Astrocyte (in vitro differentiated cells and primary cell): ENCODE results near the gene YBX3. TPM values are rescaled to one million over a fixed set of nuclear protein-coding genes. Genes with fewer than 3 reads are reported as not detected.
"Not testable (repeated sequence)": the region's sequence is repeated elsewhere in the genome, so short reads cannot be mapped to it uniquely, and the experiment has no call there.

Source experiments
- DNase-seq: peaks from one replicate; pipeline ENCODE4 v3.0.0-alpha.2; 2010; ENCODE audit warnings: low read depth
- FAIRE-seq: peaks from 2 replicates; lab custom pipeline; 2011; peaks lifted over from hg19 to GRCh38; lab: Jason Lieb, UNC
- H2AFZ ChIP-seq: 2 replicates; pipeline ENCODE4 v1.6.0; 2012; ENCODE audit warnings: low read depth, low read length, inconsistent platforms
- H3K27ac ChIP-seq: 2 replicates; pipeline ENCODE4 v1.5.1; 2011; ENCODE audit warnings: low read depth, low read length, inconsistent platforms
- H3K27me3 ChIP-seq: 2 replicates; pipeline ENCODE4 v1.6.0; 2011; ENCODE audit warnings: low read length, inconsistent platforms; ENCODE audit not compliant: insufficient read depth
- H3K36me3 ChIP-seq: 2 replicates; pipeline ENCODE4 v1.5.1; 2011; ENCODE audit warnings: low read length, inconsistent platforms; ENCODE audit not compliant: insufficient read depth
- H3K4me1 ChIP-seq: 2 replicates; pipeline ENCODE4 v1.5.1; 2011; ENCODE audit warnings: low read length, inconsistent platforms; ENCODE audit not compliant: insufficient read depth
- H3K4me2 ChIP-seq: 2 replicates; pipeline ENCODE4 v1.6.0; 2012; ENCODE audit warnings: low read length, inconsistent platforms
- H3K4me3 ChIP-seq: 2 replicates; pipeline ENCODE4 v1.5.1; 2011; ENCODE audit warnings: low read depth, mild to moderate bottlenecking, low read length, inconsistent platforms; ENCODE audit not compliant: insufficient read depth
- H3K79me2 ChIP-seq: 2 replicates; pipeline ENCODE4 v1.6.0; 2012; ENCODE audit warnings: mild to moderate bottlenecking, low read length, inconsistent platforms; ENCODE audit not compliant: insufficient read depth
- H3K9ac ChIP-seq: 2 replicates; pipeline ENCODE4 v1.6.0; 2012; ENCODE audit warnings: mild to moderate bottlenecking, low read length, inconsistent platforms
- H3K9me3 ChIP-seq: 2 replicates; pipeline ENCODE4 v1.5.1; 2012; ENCODE audit warnings: low read depth, mild to moderate bottlenecking, low read length, inconsistent platforms; ENCODE audit not compliant: insufficient read depth
- H4K20me1 ChIP-seq: 2 replicates; pipeline ENCODE4 v1.6.0; 2012; ENCODE audit warnings: low read length, inconsistent platforms; ENCODE audit not compliant: insufficient read depth
- H3K27ac Mint-ChIP-seq: one replicate; pipeline ENCODE4 v1.8.0; 2021; ENCODE audit warnings: mild to moderate bottlenecking, mixed read lengths; ENCODE audit not compliant: unreplicated experiment
- H3K27me3 Mint-ChIP-seq: one replicate; pipeline ENCODE4 v1.8.0; 2021; ENCODE audit warnings: low read depth, mixed read lengths; ENCODE audit not compliant: unreplicated experiment
- H3K36me3 Mint-ChIP-seq: one replicate; pipeline ENCODE4 v1.8.0; 2021; ENCODE audit warnings: low read depth, mixed read lengths; ENCODE audit not compliant: unreplicated experiment
- H3K4me1 Mint-ChIP-seq: one replicate; pipeline ENCODE4 v1.8.0; 2021; ENCODE audit warnings: low read depth, mixed read lengths; ENCODE audit not compliant: unreplicated experiment
- H3K4me3 Mint-ChIP-seq: one replicate; pipeline ENCODE4 v1.8.0; 2021; ENCODE audit warnings: mild to moderate bottlenecking, moderate library complexity, mixed read lengths; ENCODE audit not compliant: unreplicated experiment
- H3K9me3 Mint-ChIP-seq: one replicate; pipeline ENCODE4 v1.8.0; 2021; ENCODE audit warnings: mild to moderate bottlenecking, mixed read lengths; ENCODE audit not compliant: unreplicated experiment
- EZH2 ChIP-seq: IDR thresholded peaks from 2 replicates; pipeline ENCODE4 v1.6.1; 2012; ENCODE audit warnings: mild to moderate bottlenecking, low read length, inconsistent platforms; ENCODE audit not compliant: insufficient read depth
- total RNA-seq: library from RNA; stranded (reverse); gene quantifications from 2 replicates; pipeline ENCODE4 v1.2.1, GENCODE V29; 2021
- TF ChIP-seq, protein P1 (sequence below): IDR thresholded peaks from 2 replicates; pipeline ENCODE4 v1.5.1; 2011; ENCODE audit warnings: low read depth, mild to moderate bottlenecking, inconsistent platforms, low read length, moderate library complexity; ENCODE audit not compliant: insufficient read depth

The YBX3 gene
- total RNA-seq, 1 donor from 2014 or later = 527 TPM

DNA sequence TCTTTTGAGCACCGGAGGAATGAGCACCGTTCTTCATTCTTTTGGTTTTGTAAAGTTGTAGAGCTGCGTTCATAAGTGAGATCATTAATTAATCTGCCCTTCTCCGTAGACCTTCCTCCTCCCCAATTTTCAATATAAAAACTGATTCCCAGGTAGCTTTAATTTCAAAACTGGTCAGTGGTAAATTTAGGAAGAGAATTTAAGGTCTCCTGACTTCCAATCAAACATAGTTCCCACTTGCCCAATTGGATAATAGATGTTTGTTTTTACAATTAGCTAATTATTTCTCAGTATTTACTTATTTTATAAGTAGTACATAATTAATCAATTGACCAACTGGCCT, 27.2 kb upstream of the YBX3 start:
- no peak overlapping the region for H3K9ac ChIP-seq
- no peaks in the 10 kb centered on the region for H3K9me3 ChIP-seq
- Mint-ChIP-seq H3K27ac (peak overlapping the region; percentile 97), H3K4me1 (peaks cover 10% of the 10 kb centered on the region), H3K36me3 (no peaks in the 10 kb centered on the region), H3K27me3 (peaks cover 4% of the 10 kb centered on the region), H3K4me3 (no peak overlapping the region), H3K9me3 (peaks cover 3% of the 10 kb centered on the region)
- no peak overlapping the region for H2AFZ ChIP-seq
- H3K4me2 ChIP-seq = peak overlapping the region; percentile 83
- peaks cover 3% of the 10 kb centered on the region for H3K4me1 ChIP-seq
- H4K20me1 ChIP-seq = no peaks in the 10 kb centered on the region
- no peak overlapping the region for H3K4me3 ChIP-seq
- TF ChIP-seq, protein P1, sequence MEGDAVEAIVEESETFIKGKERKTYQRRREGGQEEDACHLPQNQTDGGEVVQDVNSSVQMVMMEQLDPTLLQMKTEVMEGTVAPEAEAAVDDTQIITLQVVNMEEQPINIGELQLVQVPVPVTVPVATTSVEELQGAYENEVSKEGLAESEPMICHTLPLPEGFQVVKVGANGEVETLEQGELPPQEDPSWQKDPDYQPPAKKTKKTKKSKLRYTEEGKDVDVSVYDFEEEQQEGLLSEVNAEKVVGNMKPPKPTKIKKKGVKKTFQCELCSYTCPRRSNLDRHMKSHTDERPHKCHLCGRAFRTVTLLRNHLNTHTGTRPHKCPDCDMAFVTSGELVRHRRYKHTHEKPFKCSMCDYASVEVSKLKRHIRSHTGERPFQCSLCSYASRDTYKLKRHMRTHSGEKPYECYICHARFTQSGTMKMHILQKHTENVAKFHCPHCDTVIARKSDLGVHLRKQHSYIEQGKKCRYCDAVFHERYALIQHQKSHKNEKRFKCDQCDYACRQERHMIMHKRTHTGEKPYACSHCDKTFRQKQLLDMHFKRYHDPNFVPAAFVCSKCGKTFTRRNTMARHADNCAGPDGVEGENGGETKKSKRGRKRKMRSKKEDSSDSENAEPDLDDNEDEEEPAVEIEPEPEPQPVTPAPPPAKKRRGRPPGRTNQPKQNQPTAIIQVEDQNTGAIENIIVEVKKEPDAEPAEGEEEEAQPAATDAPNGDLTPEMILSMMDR = no peak
- TF ChIP-seq EZH2 = no peak
- H3K27me3 ChIP-seq = peaks cover 7% of the 10 kb centered on the region
- H3K27ac ChIP-seq = no peak overlapping the region
- FAIRE-seq = no peak
- no peaks in the 10 kb centered on the region for H3K79me2 ChIP-seq
- no peaks in the 10 kb centered on the region for H3K36me3 ChIP-seq
- no peak for DNase-seq

DNA sequence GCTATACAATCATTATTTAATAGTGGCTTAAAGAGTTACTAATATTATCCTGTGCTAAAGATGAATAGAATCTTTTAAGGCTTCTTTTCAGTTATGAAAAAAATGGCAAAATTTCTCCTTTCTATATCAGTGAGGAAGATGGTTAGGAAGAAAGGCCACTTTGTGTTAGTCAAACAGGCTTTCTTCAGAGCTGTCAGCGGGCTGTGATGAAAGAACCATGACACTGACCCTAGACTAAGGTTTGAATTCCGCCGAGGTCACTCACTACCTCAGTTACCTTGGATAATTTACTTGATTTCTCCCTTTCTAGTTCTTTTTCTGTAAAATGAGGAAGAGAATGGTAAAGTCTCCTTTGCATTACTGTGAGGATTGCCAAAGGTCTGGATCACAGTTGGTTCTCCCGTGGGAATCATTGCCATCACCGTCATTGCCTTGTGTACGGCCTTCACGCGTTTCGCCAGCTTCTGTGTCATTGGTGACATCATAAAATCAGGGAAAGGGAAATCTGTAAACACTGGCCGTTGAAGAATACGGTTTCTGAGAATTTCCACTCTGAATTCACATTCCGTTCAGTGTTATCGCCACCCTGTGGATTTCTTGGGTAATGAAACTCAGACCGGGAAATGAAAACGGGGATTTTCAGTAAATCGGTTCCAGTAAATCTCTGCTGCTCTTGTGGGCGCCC, 26.7 kb upstream of the YBX3 start:
- Histone ChIP-seq H3K27me3 (peaks cover 7% of the 10 kb centered on the region), H3K79me2 (no peaks in the 10 kb centered on the region), H3K36me3 (no peaks in the 10 kb centered on the region), H2AFZ (peak overlapping the region; percentile 84), H3K4me3 (peak overlapping the region; percentile 34), H3K4me1 (peaks cover 3% of the 10 kb centered on the region), H3K4me2 (peak overlapping the region; percentile 83), H3K27ac (peak overlapping the region; percentile 16), H3K9me3 (no peaks in the 10 kb centered on the region), H4K20me1 (no peaks in the 10 kb centered on the region), H3K9ac (peak overlapping the region; percentile 72)
- peaks cover 10% of the 10 kb centered on the region for H3K4me1 Mint-ChIP-seq
- TF ChIP-seq EZH2 = no peak
- TF ChIP-seq, protein P1 = peak; percentile 99
- H3K27me3 Mint-ChIP-seq = peaks cover 4% of the 10 kb centered on the region
- peak overlapping the region; percentile 97 for H3K27ac Mint-ChIP-seq
- no peaks in the 10 kb centered on the region for H3K36me3 Mint-ChIP-seq
- H3K4me3 Mint-ChIP-seq = peak overlapping the region; percentile 37
- peaks cover 2% of the 10 kb centered on the region for H3K9me3 Mint-ChIP-seq
- FAIRE-seq = peak; percentile 91
- peak; percentile 90 for DNase-seq

DNA sequence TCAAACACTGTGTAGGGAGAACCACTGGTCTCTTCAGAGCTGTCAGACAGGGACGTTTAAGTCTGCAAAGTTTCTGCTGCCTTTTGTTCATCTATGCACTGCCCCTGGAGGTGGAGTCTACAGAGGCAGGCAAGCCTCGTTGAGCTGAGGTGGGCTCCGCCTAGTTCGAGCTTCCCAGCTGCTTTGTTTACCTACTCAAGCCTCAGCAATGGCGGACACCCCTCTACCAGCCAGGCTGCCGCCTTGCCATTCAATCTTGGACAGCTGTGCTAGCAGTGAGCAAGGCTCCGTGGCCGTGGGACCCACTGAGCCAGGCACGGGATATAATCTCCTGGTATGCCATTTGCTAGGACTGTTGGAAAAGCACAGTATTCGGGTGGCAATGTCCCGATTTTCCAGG, 24.6 kb upstream of the YBX3 start:
- FAIRE-seq = no peak
- H3K36me3 Mint-ChIP-seq = no peaks in the 10 kb centered on the region

DNA sequence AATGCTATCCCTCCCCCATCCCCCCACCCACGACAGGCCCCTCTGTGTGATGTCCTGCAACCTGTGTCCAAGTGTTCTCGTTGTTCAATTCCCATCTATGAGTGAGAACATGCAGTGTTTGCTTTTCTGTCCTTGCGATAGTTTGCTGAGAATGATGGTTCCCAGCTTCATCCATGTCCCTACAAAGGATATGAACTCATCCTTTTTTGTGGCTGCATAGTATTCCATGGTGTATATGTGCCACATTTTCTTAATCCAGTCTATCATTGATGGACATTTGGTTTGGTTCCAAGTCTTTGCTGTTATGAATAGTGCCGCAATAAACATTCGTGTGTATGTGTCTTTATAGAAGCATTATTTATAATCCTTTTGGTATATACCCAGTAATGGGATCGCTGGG, 20.3 kb upstream of the YBX3 start:
- not testable (repeated sequence) for FAIRE-seq, H3K9me3 Mint-ChIP-seq, H3K27me3 Mint-ChIP-seq, H3K9ac ChIP-seq, H3K4me2 ChIP-seq, H3K4me1 ChIP-seq, H2AFZ ChIP-seq, H3K36me3 ChIP-seq, H3K27me3 ChIP-seq, H3K79me2 ChIP-seq, H3K9me3 ChIP-seq, H3K27ac Mint-ChIP-seq, H3K4me3 Mint-ChIP-seq, DNase-seq, H3K4me3 ChIP-seq, H4K20me1 ChIP-seq, H3K36me3 Mint-ChIP-seq, H3K27ac ChIP-seq, H3K4me1 Mint-ChIP-seq

More for the DNA sequence above, 24.6 kb upstream of the YBX3 start:
- H3K27me3 Mint-ChIP-seq = peaks cover 4% of the 10 kb centered on the region
- Histone ChIP-seq H3K36me3 (no peaks in the 10 kb centered on the region), H3K9ac (no peak overlapping the region), H3K4me1 (peaks cover 3% of the 10 kb centered on the region), H3K4me2 (no peak overlapping the region), H3K27me3 (peaks cover 7% of the 10 kb centered on the region), H3K4me3 (no peak overlapping the region), H4K20me1 (no peaks in the 10 kb centered on the region), H3K27ac (no peak overlapping the region), H3K79me2 (no peaks in the 10 kb centered on the region), H3K9me3 (no peaks in the 10 kb centered on the region), H2AFZ (no peak overlapping the region)
- H3K9me3 Mint-ChIP-seq = peaks cover 4% of the 10 kb centered on the region
- no peak overlapping the region for H3K4me3 Mint-ChIP-seq
- TF ChIP-seq EZH2 = no peak
- TF ChIP-seq, protein P1 = no peak
- H3K4me1 Mint-ChIP-seq = peaks cover 4% of the 10 kb centered on the region
- no peak overlapping the region for H3K27ac Mint-ChIP-seq
- no peak for DNase-seq
